Measurements from ENCODE around the gene LEFTY1. TPM values are rescaled to one million over a fixed set of nuclear protein-coding genes. Genes with fewer than 3 reads are reported as not detected.
"Not testable (repeated sequence)": the region's sequence is repeated elsewhere in the genome, so short reads cannot be mapped to it uniquely, and the experiment has no call there.

The LEFTY1 gene
- total RNA-seq, 1 donor from 2014 or later, result not detected

GRCh38 chr1:225838793-225839192, 50.2 kb downstream of the LEFTY1 start:
- ATAC-seq (no peak), DNase-seq (no peak)
- Histone ChIP-seq H3K4me3 (no peak overlapping the region), H3K27me3 (ENCODE audit: low read depth) (no peaks in the 10 kb centered on the region), H3K27ac (no peak overlapping the region), H3K9me3 (no peaks in the 10 kb centered on the region), H3K4me1 (peaks cover 10% of the 10 kb centered on the region), H3K36me3 (peaks cover 75% of the 10 kb centered on the region)
- no peak for TF ChIP-seq CTCF (IDR thresholded peaks at IDR 0.05)
- intact Hi-C loops (cut with DNase I), result no loop called here

DNA sequence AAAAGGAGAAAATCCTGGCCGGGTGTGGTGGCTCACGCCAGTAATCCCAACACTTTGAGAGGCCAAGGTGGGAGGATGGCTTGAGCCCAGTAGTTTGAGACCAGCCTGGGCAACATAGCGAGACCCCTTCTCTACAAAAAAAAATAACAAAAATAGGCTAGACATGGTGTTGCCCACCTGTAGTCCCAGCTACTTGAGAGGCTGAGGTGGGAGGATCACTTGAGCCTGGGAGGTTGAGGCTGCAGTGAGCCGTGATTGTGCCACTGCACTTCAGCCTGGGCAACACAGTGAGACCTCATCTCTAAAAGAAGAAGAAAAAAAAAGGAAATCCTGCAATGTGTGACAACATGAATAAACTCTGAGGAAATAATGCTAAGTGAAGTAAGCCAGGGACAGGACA, 52.6 kb downstream of the LEFTY1 start:
- H3K9me3 ChIP-seq; intact Hi-C loops (cut with DNase I); ATAC-seq; H3K27me3 ChIP-seq (ENCODE audit: low read depth); H3K27ac ChIP-seq; DNase-seq; H3K4me1 ChIP-seq; H3K4me3 ChIP-seq: not testable (repeated sequence)
- peaks cover 74% of the 10 kb centered on the region for H3K36me3 ChIP-seq

Small RNA genes within 50 kb of the gene (microRNA-seq; reads per million reads assigned to microRNA genes)
- gene MIR6741 (ENCODE audit: borderline number of aligned reads), result not detected

Other genes starting within 250 kb of the LEFTY1 start
- gene ENAH, start 236.0 kb downstream of the LEFTY1 start, total RNA-seq, result 51.4 TPM
- 166 TPM for gene SRP9, start 111.3 kb downstream of the LEFTY1 start, total RNA-seq
- 233 TPM for gene EPHX1, start 79.0 kb downstream of the LEFTY1 start, total RNA-seq
- 141 TPM for gene TMEM63A, start 6.8 kb downstream of the LEFTY1 start, total RNA-seq
- 73.2 TPM for gene PYCR2, start 35.1 kb upstream of the LEFTY1 start, total RNA-seq
- 1.2 TPM for gene LEFTY2, start 52.1 kb upstream of the LEFTY1 start, total RNA-seq
- gene SDE2, start 110.2 kb upstream of the LEFTY1 start, total RNA-seq, result 18.4 TPM
- gene H3-3A, start 173.6 kb upstream of the LEFTY1 start, total RNA-seq, result 504 TPM

Data from lower lobe of right lung (tissue), 2 donors.